Suprapubic skin (tissue), 3 donors: ENCODE data around the gene PTHLH.

ENCODE experiments used
- POLR2AphosphoS5 ChIP-seq, 3 donors: sonication (generic); formaldehyde crosslinking; IDR thresholded peaks; one replicate each; pipeline ENCODE4 v1.6.1; 2017; ENCODE audit warnings: antibody characterized with exemption in 3 of 3
- TF ChIP-seq, protein P1 (sequence below), 2 donors: fragments of 200-600 bp in 1 of 2; fragments of 450-650 bp in 1 of 2; sonication (generic) in 1 of 2; IDR thresholded peaks; one replicate each; pipeline ENCODE4 v1.5.1; 2016 to 2019; ENCODE audit warnings: antibody characterized with exemption in 2 of 2, mild to moderate bottlenecking in 1 of 2, moderate library complexity in 1 of 2

DNA sequence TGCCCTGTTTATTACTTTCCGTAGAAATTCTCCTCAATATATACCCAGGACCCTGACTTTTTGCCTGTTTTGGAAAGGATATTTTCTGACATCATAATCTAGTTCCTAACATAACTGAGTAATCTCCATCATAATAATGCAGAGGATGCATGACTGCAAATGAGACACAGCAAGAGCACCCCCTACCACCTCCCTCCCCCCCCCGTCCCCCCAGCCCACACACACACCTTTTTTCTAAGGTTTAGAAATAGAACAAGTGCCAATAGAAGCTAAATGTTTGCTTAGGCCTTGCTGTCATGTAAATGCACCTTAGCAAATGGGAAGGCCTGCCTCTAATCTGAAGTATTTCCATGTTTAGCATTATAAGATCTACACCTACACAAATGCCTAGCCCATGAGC lies at the start of gene PTHLH:
- no peak for TF ChIP-seq POLR2AphosphoS5 (IDR thresholded peaks at IDR 0.05)
- TF ChIP-seq, protein P1, sequence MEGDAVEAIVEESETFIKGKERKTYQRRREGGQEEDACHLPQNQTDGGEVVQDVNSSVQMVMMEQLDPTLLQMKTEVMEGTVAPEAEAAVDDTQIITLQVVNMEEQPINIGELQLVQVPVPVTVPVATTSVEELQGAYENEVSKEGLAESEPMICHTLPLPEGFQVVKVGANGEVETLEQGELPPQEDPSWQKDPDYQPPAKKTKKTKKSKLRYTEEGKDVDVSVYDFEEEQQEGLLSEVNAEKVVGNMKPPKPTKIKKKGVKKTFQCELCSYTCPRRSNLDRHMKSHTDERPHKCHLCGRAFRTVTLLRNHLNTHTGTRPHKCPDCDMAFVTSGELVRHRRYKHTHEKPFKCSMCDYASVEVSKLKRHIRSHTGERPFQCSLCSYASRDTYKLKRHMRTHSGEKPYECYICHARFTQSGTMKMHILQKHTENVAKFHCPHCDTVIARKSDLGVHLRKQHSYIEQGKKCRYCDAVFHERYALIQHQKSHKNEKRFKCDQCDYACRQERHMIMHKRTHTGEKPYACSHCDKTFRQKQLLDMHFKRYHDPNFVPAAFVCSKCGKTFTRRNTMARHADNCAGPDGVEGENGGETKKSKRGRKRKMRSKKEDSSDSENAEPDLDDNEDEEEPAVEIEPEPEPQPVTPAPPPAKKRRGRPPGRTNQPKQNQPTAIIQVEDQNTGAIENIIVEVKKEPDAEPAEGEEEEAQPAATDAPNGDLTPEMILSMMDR (IDR thresholded peaks at IDR 0.05): no peak
